ENCODE measurements around the gene PFN2.
A peak's percentile ranks its signal among the peaks of the same experiment; 100 is the strongest.
"Not testable (repeated sequence)": the region's sequence is repeated elsewhere in the genome, so short reads cannot be mapped to it uniquely, and the experiment has no call there.

PFN2 gene

DNA sequence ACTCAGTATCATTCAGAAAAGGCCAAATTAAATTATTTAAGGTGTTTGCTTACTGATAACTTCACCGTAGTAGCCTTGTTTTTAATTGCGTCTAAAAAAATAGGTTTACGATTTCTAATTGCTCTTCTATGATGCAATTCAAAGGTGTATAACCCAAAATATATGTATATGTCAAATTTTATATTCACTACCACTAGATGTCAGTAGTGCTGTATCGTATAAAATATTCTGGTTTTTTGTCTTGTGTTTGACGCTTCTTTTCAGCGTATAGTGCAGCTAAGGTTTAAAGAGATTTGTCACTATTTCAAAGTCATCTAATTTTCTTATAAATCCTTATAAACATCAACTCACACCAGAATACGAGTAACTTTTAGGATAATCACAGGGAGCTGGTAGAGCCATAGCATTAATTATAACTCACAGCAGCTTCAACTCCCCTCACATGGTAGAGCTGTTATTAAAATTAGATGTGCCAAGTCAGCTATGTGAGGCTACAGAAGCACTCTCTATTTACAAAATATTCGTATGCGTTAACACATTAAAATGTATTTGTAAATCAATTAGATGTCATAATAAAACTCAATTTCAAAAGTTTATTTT lies 3.5 kb downstream of the PFN2 start:
- DNase-seq: no peak

DNA sequence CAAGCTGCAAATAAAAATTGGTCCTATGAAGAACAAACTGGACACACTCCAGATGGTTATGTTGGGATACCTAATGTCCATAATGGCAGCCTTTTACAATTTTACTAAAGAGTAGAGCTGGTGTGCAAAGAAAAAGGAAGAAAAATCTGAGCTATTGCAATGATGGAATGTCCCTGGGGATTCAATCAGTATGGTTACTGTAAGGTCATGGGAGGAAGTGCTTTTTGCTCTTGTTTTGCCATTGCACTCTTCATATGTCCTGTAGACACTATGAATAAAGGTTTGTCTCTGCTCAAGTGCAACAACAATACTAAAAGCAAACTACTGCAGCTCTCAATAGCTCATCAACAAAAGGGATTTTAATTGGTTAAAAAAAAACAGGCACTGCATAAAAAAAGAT lies 5.4 kb downstream of the PFN2 start:
- DNase-seq: no peak

DNA sequence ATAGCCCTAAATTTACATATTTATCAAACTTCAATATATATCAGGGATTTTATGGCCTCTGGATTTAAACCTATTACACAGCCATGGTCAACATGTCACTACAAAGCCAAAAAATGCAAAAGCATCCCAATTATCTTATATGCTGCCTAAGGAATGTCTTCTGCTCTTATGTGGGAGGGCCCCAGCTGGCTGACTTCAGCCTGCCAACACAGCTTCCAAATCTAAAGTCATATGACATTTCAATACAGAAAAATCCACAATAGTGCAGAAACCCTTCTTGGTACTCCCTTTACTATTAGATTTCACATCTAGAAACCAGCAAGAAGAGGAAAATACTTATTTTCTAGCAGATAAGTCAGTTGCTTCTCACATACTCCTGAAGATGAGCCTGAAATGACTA lies 6.4 kb downstream of the PFN2 start:
- DNase-seq: no peak

DNA sequence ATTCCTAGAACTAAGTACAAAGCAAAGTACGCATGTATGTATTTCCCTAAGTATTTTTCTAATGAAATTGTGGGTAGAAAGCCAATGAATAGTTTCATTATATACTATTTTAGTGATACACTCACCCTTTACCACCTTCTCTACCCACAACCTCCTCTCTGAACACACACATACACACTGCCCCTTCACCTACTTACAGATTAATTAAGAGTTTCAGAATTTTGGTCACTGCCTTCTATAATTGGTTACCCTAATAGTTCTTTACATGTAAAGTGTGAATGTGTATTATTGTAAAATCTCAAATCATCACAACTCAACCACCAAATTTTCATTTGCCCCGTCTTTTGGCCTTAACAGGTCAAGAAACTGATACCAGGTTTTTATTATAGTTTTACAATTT lies 7.2 kb downstream of the PFN2 start:
- no peak for DNase-seq

DNA sequence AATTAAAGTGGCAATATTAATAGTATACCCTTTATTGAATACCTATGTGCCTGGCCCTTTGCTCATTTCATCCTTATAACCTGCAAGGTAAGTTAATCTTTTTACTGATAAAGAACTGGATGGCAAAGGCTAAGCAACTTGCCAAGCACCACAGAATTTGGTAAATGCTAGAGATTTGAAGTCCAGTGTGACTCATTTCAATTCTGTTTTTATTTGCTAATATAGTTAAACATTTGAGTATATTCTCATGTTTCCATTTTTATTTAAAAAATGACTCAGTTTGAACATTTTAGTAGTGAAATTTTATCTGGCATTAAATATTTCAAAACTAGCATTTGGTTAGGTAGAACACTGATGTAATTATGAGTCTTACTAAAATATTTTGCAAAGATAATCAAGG lies 11.3 kb downstream of the PFN2 start:
- no peak for DNase-seq

DNA sequence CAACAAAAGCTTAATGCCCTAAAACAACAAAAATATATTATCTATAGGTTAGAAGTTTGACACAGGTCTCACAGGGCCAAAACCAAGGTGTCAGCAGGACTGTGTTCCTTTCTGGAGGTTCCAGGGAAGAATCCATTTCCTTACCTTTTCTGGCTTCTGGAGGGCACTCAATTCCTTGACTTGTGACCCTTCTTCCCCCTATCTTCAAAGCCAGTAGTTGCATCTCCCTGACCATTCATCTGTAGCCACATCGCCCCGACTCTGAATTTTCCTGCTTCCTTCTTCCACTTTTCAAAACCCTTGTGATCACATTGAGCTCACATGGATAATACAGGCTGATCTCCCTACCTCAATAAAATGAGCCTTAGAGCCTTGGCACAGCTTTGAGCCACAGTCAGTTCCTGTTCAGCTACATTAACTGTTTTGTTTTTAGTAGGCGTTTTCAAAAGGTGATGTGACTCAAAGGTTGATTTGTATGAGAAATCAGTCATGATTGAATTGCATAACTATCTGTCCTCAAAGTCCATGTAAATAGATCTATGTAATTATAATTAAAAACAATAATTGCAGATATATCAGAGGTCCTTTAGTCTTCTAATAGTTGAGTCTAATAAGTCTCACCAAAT lies 12.4 kb downstream of the PFN2 start:
- no peak for DNase-seq

DNA sequence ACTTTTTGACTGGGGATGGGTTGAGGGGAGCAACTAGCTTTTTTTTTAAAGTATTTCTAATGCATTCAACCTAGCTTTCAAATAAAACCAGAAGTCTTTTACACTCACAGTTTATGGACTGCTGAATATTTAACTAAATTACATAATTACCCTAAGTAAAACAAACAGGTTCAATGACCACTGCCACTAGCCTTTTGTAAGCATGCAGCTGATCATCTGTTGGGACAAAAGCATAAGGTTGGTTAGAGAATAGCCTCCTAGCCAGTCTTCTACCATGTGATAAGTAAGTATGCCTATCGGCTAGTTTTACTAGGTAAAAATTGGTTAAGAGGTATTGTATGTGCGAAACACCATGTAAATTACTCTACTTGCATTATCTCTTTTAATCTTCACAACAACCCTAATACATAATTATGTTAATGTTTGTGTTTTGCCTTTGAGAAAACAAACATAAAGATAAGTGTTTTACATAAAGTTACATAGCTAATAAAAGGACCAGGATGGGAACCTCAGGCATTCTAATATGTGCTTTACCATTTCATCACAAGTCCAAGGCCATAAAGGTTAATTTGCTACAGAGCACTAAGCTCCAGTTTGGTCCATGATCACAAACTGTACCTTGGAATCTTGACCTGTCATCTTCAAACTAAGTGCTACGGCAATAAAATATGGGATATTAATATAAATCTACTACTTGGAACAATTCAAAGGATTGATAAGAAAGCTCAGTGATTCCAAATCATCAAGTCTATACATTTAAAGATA lies 13.2 kb downstream of the PFN2 start:
- DNase-seq: no peak

DNA sequence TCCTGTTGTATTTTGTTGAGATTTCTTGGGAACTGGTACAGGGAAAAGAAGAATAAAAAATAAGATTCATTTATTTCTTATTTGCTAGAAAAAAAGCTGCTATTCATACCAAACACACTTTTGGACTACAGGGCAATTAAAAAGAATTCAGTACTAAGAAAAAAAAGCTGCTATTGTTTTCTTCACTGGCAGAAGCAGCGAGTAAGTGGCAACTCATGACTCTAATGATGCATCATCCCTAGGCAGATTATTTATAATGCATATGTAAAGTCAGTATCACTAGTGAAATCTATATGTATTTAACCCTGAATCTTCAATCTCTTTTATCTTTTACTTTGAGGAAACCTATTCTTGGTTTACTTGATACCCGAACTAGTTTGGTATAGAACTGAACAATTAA lies 15.2 kb downstream of the PFN2 start:
- DNase-seq: no peak

DNA sequence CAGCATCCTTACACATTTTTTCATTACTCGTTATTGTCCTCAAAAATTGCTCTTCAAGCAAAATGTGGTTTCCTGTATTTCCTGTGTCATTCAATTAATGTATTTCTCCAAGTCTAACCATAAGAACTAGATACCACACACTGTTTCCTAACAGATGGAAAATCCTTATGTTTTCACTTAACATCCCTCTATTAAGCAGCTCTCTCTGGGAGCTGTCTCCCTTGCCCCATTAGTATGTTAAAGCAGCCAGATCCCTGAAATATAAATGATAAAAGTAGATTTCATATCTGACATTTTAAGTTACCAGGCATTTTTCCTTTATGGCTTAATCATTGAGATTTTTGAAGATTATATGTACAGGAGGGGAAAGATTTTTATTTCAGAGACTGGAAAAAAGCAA lies 15.9 kb downstream of the PFN2 start:
- no peak for DNase-seq

DNA sequence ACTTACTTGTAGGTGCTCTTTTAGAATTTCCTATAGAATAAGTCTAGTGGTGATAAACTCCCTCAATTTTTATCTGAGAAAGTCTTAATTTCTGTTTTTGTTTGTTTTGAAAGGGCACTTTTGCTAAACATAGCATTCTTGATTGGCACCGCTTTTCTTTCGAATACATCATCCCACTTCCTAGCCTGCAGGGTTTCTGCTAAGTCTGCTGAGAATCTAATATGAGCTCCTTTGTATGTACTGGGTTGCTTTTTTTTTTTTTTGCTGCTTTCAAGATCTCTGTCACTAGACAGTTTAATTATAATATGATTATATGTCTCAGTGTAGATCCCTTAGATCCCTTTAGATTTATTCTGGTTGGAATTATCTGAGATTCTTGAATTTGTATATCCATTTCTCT lies 21.5 kb downstream of the PFN2 start:
- DNase-seq: no peak

DNA sequence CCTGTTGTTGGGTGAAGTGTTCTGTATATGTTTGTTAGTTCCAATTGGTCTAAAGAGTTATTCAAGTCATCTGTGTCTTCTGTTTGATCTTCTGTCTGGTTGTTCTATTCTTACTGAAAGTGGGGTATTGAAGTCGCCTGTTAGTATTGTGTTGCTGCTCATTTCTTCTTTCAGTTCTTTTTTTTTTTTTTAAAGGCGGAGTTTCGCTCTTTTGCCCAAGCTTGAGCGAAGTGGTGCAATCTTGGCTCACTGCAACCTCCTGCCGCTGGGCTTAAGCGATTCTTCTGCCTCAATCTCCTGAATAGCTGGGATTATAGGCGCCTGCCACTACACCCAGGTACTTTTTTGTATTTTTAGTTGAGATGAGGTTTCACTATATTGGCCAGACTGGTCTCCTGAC lies 23.5 kb downstream of the PFN2 start:
- no peak for DNase-seq

DNA sequence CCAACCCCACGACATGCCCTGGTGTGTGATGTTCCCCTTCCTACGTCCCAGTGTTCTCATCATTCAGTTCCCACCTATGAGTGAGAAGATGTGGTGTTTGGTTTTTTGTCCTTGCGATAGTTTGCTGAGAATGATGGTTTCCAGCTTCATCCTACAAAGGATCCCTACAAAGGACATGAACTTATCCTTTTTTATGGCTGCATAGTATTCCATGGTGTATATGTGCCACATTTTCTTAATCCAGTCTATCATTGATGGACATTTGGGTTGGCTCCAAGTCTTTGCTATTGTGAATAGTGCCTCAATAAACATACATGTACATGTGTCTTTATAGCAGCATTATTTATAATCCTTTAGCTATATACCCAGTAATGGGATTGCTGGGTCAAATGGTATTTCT lies 26.7 kb downstream of the PFN2 start:
- DNase-seq: not testable (repeated sequence)

DNA sequence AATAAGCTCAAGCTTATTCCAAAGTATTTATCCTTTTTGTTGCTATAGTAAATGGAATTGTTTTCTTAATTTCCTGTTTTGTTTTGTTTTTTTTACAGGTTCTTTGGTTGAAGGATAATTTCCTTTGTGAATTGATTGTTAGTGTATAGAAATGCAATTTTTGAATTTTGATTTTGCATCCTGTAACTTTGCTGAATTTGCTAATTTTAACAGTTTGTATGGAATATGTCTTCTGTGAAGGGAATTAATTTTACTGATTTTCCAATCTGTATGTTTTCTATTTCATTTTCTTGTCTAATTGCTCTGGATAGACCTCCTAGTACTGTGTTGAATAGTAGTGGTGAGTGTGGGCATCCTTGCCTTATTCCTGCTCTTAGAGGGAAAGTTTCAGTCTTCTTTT lies 28.3 kb downstream of the PFN2 start:
- DNase-seq: no peak

DNA sequence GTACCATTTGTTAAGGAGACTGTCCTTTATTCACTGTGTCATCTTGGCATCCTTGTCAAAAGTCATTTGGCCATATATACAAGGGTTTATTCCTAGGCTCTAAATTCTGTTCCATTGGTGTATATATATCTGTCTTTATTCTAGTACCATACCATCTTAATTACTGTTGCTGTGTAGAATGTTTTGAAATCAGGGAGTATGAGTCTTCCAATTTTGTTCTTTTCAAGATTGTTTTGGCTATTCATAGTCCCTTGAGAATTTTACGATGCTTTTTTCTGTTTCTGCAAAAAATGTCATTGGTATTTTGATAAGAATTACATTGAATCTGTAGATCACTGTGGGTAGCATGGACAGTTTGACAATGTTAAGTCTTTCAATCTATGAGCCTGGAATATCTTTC lies 28.7 kb downstream of the PFN2 start:
- no peak for DNase-seq

DNA sequence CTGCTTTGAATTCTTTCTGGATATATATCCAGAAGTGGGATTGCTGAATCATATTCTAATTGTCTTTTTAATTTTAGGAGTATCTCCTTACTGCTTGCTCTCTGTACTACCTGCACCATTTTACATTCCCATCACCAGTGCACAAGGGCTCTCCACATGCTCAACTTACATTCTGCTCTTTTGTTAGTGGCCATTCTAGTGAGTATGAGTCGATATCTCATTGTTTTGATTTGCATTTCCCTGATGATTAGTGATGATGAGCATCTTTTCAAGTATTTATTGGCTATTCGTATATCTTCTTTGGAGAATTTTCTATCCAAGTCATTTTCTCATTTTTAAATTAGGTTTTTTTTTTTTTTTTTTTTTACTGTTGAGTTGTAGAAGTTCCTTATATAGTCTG lies 29.5 kb downstream of the PFN2 start:
- DNase-seq: no peak

DNA sequence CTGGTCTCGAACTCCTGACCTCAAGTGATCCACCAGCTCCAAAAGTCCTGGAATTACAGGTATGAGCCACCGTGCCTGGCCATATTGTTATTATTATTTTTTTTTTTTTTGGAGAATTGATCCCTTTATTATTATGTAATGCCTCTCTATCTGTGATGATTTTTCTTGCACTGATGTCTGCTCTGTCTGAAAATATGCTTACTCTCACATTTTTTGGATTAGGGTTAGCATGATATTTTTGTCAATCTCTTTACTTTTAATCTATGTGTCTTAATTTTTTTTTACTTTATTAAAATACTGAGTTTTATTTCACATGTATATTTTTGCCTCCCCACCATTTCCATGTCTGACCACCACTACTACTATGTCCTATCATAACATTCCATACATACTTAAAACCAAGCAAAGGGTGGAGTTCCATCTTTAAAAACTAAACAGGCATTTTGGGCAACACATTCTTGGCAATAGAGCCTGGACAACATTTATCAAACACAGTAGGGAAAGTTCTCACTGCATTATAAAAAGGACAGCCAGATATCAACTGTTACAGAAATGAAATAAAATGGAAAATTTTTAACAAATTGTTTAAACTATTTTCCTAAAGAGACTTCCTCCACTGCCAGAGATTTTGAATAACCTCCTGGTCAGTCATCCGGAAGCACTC lies 32.2 kb downstream of the PFN2 start:
- not testable (repeated sequence) for DNase-seq

DNA sequence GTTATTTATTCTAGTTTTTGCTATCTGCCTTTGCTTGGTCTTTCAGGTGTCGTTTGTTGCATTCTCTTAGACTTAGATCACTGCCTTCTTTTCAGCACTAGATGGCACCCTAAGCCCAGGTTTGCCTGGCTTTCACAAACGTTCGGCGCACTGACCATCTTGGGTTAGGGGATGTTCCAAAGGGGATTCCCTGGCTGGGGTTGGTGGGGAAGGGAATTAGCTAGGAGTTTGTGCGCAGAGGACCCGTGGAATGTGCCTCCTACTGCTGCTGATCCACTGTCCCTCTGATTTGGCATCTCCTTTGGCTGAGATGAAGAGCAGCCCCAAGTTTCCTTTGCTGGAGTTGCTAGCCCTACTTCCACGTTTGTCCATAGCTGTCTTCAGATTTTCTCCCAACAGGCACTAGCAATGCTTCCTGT lies 33.9 kb downstream of the PFN2 start:
- peak; percentile 17 for DNase-seq

DNA sequence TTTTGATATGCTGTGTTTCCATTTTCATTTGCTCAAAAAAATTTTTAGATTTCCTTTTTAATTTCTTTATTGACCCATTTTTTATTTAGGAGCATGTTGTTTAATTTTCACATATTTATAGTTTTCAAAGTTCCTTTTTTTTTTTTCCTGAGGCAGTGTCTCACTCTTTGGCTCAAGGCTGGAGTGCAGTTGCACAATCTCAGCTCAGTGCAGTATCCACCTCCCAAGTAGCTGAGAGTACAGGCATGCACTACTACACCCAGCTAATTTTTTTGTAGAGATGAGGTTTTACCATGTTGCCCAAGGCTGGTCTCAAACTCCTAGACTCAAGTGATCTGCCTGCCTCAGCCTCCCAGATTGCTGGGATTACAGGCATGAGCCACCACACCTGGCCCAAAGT lies 36.2 kb downstream of the PFN2 start:
- no peak for DNase-seq

DNA sequence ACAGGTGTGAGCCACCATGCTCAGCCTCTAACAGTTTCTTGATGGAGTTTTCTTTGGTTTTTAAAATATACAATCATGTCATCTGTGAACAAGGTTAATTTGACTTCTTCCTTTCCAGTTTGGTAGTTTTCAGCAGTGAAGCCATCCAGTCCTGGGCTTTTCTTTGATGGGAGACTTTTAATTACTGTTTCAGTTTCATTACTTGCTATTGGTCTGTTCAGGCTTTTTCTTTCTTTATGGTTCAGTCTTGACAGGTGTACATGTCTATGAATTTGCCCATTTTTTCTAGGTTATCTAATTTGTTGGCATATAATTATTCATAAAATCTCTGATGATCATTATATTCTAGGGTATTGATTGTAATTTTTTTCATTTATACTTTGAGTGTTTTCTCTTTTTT lies 36.8 kb downstream of the PFN2 start:
- no peak for DNase-seq

DNA sequence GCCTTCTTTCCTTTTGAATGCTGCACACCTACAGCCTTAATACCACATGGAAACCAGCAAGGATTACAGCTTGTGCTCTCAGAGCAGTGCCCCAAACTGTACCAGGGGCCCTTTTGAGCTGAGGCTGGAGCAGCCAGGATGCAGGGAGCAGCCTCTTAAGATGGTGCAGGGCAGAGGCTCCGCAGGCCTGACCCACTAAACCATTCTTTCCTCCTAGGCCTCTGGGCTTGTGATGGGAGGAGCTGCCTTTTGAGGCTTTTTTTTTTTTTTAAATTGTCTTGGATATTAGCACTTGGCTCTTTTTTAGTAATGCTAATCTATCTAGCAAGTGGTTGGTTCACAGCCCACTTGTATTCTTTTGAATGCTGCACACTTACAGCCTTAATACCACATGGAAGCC lies 37.7 kb downstream of the PFN2 start:
- no peak for DNase-seq

DNA sequence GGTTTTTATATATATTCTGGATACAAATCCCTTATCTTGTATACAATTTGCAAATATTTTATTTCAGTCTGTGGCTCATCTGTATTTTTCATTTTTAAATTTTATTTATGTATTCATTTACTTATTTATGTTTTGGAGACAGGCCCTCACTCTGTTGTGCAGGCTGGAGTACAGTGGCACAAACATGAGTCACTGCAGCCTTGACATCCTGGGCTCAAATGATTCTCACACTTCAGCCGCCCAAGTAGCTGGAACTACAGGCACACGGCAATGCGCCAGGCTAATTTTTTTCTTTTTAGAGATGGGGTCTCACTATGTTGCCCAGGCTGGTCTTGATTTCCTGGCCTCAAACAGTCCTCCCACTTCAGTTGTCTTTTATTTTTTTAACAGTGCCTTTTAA lies 50.6 kb downstream of the PFN2 start:
- no peak for DNase-seq

DNA sequence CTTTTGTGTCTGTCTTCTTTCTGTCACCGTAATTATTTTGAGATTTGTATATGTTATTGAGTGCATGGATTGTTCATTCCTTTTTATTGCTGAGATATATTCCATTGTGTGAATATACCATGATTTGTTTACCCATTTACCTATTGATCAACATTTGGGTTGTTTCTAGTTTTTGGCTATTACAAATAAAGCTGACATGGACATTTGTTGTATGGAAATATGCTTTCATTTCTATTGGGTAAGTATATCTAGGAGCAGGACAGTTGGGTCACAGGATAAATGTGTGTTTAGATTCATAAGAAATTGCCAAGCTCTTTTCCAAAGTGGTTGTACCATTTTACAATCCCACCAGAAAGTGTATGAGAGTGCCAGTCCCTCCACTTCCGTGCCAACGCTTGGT lies 51.2 kb downstream of the PFN2 start:
- no peak for DNase-seq

DNA sequence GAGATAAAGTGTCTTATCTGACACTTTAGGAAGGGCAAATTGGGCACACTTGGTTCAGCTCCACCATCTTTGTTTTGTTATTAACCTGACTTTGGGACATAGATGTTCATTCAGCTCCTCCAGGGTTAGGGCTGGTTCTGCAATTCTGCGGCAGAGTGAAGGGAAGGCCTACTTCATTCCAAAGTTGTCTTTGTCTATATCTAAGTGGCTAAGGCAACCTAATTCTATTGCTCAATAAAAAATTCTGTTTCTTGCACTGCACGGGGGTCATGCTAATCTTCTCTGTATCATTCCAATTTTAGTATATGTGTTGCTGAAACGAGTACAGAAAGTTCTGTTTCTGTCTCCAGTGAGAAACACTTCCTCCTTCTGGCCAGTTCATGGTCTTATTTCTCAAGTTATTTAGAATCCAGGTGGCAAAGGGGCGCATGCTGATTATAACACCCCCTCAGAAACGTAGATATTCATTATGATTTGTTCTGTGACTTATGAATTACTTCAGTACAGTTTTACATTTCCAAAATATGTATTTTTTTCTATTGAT lies 53.5 kb downstream of the PFN2 start:
- DNase-seq: no peak

Measured in activated gamma-delta T cell treated with Interleukin-2 at 50 U/mL for 16 hours (primary cell).